A549 (cell line): ENCODE data around the gene UVRAG.

Source experiments
- CHD2 ChIP-seq: fragments of 150-350 bp; IDR thresholded peaks from 2 replicates; pipeline ENCODE4 v1.6.1; 2014; ENCODE audit warnings: low read length; ENCODE audit not compliant: partially characterized antibody
- CTCF ChIP-seq: fragments of >200 bp; sonication (Bioruptor Twin); formaldehyde crosslinking; IDR thresholded peaks from 3 replicates; pipeline ENCODE4 v1.5.1; 2016
- EP300 ChIP-seq, 2 experiments: fragments of >200 bp; sonication (Bioruptor Twin); formaldehyde crosslinking; IDR thresholded peaks; 2 replicates in 1 of 2; 3 replicates in 1 of 2; pipeline ENCODE4 v1.6.1; 2016 to 2017
- RAD21 ChIP-seq, 2 experiments: fragments of >200 bp in 1 of 2; sonication (Bioruptor Twin) in 1 of 2; formaldehyde crosslinking in 1 of 2; IDR thresholded peaks in 1 of 2; conservative IDR thresholded peaks in 1 of 2; 2 replicates in 1 of 2; 3 replicates in 1 of 2; pipeline ENCODE4 v1.6.1; 2012 to 2018; ENCODE audit warnings: inconsistent platforms in 1 of 2
- RCOR1 ChIP-seq: fragments of 150-350 bp; IDR thresholded peaks from 2 replicates; pipeline ENCODE4 v1.6.1; 2014; ENCODE audit warnings: antibody characterized with exemption, low read length, low read depth
- SMC3 ChIP-seq: fragments of >200 bp; sonication (Bioruptor Twin); formaldehyde crosslinking; IDR thresholded peaks from 3 replicates; pipeline ENCODE4 v1.6.1; 2018; ENCODE audit warnings: inconsistent platforms
- SREBF2 ChIP-seq: fragments of 450-650 bp; IDR thresholded peaks from 2 replicates; pipeline ENCODE4 v1.6.1; 2014; ENCODE audit warnings: mild to moderate bottlenecking, moderate library complexity

- TF ChIP-seq SREBF2 (no peak), CTCF (no peak), RAD21 (conservative IDR thresholded peaks at IDR 0.05 in 1 of 2, IDR thresholded peaks at IDR 0.05 in 1 of 2) (no peak), RCOR1 (no peak), CHD2 (no peak), EP300 (IDR thresholded peaks at IDR 0.05) (no peak), SMC3 (no peak)
These were observed 12.6 kb downstream of the UVRAG start for GRCh38 chr11:75827562-75827961.
